Neural cell (in vitro differentiated cells): ENCODE measurements around the gene GCNA.

Source experiments
- CTCF ChIP-seq: fragments of 450-650 bp; IDR thresholded peaks from 2 replicates; pipeline ENCODE4 v1.5.1; 2014; ENCODE audit warnings: antibody characterized with exemption, mild to moderate bottlenecking, moderate library complexity; ENCODE audit not compliant: poor library complexity, severe bottlenecking
- SMC3 ChIP-seq: fragments of 450-650 bp; conservative IDR thresholded peaks from 2 replicates; pipeline ENCODE4 v1.6.1; 2014; ENCODE audit warnings: antibody characterized with exemption, mild to moderate bottlenecking, moderate library complexity; ENCODE audit not compliant: poor library complexity

- TF ChIP-seq CTCF (no peak), SMC3 (no peak)
Observed at GRCh38 chrX:71533851-71534561, 44.2 kb upstream of the GCNA start.
